NOMO-1 (cell line): ENCODE measurements around the gene PCDHGC3.
A peak's percentile ranks its signal among the peaks of the same experiment; 100 is the strongest.
"Not testable (repeated sequence)": the region's sequence is repeated elsewhere in the genome, so short reads cannot be mapped to it uniquely, and the experiment has no call there.

Experiments
- DNase-seq, 2 experiments: peaks; one replicate each; lab custom pipeline; 2025; ENCODE audit not compliant: unreplicated experiment in 2 of 2; lab: John Stamatoyannopoulos, UW

The PCDHGC3 gene

GRCh38 chr5:141475625-141476131 lies at the start of gene PCDHGC3:
Gene PCDHGC3, plus strand, starts transcription at chr5:141475966. Its CDS starts 151 bp downstream, at chr5:141476117.
- peak; percentile 53 to 69 for DNase-seq

DNA sequence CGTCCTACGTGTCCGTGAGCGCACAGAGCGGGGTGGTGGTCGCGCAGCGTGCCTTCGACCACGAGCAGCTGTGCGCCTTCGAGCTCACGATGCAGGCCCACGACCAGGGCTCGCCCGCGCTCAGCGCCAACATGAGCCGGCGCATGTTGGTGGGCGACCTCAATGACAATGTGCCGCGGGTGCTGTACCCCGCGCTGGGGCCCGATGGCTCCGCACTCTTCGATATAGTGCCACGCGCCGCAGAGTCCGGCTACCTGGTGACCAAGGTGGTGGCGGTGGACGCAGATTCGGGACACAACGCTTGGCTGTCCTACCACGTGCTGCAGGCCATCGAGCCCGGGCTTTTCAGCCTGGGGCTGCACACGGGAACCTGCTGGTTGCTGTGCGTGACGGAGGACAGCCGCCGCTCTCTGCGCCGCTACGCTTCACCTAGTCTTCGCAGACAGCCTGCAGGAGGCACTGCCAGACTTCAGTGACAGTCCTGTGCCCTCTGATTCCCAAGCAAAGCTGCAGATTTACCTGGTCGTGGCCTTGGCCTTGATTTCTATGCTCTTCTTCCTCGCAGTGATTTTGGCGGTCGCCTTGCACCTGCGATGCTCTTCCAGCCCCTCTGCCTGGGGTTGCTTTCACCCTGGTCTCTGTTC lies 47.9 kb upstream of the PCDHGC3 start:
- DNase-seq, result no peak

DNA sequence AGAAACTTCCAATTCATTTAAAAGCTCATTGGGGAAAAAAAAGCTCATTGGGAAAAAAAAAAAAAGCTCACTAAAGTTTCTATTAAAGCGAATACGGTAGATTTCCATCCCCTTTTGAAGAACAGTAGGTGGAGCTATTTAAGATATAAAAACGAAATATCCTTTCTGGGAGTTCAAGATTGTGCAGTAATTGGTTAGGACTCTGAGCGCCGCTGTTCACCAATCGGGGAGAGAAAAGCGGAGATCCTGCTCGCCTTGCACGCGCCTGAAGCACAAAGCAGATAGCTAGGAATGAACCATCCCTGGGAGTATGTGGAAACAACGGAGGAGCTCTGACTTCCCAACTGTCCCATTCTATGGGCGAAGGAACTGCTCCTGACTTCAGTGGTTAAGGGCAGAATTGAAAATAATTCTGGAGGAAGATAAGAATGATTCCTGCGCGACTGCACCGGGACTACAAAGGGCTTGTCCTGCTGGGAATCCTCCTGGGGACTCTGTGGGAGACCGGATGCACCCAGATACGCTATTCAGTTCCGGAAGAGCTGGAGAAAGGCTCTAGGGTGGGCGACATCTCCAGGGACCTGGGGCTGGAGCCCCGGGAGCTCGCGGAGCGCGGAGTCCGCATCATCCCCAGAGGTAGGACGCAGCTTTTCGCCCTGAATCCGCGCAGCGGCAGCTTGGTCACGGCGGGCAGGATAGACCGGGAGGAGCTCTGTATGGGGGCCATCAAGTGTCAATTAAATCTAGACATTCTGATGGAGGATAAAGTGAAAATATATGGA lies 45.2 kb upstream of the PCDHGC3 start, which contains the start of gene PCDHGA12:
TSS of gene PCDHGA12 (plus strand) at position 176 of the 782 bp plus-strand sequence. CDS start at position 429, 253 bp downstream.
- DNase-seq, result peak in 1 of 2 experiments; percentile 11

- DNase-seq, result no peak
These were observed 44.5 kb upstream of the PCDHGC3 start for GRCh38 chr5:141431286-141431685.

DNA sequence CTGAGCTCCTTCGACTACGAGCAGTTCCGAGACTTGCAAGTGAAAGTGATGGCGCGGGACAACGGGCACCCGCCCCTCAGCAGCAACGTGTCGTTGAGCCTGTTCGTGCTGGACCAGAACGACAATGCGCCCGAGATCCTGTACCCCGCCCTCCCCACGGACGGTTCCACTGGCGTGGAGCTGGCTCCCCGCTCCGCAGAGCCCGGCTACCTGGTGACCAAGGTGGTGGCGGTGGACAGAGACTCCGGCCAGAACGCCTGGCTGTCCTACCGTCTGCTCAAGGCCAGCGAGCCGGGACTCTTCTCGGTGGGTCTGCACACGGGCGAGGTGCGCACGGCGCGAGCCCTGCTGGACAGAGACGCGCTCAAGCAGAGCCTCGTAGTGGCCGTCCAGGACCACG lies 43.5 kb upstream of the PCDHGC3 start:
- DNase-seq, result not testable (repeated sequence)

DNA sequence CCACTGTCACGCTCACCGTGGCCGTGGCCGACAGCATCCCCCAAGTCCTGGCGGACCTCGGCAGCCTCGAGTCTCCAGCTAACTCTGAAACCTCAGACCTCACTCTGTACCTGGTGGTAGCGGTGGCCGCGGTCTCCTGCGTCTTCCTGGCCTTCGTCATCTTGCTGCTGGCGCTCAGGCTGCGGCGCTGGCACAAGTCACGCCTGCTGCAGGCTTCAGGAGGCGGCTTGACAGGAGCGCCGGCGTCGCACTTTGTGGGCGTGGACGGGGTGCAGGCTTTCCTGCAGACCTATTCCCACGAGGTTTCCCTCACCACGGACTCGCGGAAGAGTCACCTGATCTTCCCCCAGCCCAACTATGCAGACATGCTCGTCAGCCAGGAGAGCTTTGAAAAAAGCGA lies 43.0 kb upstream of the PCDHGC3 start:
- not testable (repeated sequence) for DNase-seq

DNA sequence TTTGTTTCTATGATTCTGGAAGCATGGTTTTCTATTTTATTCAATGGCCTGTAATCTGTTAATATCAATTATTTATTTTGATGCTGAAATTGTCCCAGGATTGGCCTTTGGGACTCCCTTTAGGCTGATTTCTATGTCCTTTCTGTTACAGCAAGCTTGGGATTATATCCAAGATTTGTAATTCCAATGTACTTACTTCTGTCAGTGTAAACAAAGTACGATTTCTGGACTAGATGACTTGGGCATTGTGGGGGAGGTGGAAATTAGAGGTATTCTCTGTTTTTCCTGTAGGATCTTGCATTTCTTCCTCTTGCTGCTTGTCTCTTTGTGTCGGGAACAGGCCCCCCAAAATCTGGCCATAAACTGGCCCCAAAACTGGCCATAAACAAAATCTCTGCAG lies 41.8 kb upstream of the PCDHGC3 start:
- no peak for DNase-seq

- DNase-seq, result no peak
These were observed 38.5 kb upstream of the PCDHGC3 start for GRCh38 chr5:141437221-141437620.

DNA sequence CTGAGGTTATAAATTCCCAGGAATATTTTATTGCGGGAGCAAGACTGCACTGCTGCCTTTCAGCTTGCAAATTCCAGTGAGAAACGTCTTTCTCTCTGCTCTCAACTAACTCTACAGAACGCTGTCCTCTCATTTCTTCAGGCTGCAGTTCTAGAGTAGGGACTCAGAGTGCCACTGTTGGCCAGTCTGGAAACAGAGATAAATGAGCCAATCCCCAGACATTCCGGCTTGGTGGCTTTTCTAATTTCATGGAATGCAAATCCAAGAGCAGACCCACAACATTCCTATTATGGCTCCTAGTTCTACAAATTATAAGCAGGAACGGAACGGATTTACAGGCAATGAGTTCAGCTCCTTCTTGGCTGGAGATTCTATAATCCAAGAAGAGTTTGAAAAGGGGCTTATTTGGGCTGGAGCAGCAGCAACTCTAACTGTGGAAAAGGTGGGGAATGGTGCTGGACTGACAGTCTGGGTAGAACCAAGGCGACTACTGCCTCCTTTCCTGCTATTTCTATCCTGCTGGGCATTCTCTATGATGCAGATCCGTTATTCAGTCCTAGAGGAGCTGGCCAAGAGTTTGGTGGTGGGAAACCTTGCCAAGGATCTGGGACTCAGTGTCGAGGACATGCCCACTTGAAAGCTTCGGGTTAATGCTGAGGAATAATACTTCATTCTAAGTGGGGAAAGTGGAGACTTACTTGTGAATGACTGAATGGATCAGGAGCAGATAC lies 36.2 kb upstream of the PCDHGC3 start:
- no peak for DNase-seq

DNA sequence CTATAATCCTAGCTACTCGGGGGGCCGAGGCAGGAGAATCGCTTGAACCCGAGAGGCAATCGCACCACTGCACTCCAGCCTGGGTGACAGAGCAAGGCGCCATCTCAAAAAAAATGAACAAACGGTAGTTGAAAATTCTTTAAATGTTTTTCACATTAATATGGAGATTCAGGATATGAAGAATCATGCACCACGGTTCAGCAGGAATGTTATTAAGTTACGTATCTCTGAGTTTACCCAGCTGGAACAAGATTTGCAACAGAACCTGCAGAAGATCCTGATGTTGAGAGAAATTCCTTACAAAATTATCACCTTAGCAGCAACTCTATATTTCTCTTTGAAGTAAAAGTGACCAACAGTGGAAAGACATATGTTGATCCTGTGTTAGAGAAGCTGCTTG lies 35.4 kb upstream of the PCDHGC3 start:
- DNase-seq, result no peak

- no peak for DNase-seq
These were observed 34.1 kb upstream of the PCDHGC3 start for GRCh38 chr5:141441571-141442170.

DNA sequence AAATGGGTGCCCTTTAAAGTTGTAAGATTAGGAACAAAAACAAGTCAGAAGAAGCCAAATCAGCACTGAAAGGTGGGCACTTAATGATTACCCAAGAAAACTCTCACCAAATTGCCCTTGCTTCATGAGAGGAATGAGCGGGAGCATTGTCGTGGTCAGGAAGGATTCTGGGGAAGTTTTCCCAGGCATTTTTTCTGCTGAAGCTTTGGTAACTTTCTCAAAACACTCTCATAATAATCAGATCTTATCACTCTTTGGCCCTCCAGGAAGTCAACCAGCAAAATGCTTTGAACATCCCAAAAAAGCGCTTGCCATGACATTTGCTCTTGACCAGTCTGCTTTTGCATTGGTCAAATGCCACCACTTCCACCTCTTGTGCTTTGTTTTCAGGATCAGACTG lies 10.4 kb upstream of the PCDHGC3 start:
- DNase-seq, result no peak

DNA sequence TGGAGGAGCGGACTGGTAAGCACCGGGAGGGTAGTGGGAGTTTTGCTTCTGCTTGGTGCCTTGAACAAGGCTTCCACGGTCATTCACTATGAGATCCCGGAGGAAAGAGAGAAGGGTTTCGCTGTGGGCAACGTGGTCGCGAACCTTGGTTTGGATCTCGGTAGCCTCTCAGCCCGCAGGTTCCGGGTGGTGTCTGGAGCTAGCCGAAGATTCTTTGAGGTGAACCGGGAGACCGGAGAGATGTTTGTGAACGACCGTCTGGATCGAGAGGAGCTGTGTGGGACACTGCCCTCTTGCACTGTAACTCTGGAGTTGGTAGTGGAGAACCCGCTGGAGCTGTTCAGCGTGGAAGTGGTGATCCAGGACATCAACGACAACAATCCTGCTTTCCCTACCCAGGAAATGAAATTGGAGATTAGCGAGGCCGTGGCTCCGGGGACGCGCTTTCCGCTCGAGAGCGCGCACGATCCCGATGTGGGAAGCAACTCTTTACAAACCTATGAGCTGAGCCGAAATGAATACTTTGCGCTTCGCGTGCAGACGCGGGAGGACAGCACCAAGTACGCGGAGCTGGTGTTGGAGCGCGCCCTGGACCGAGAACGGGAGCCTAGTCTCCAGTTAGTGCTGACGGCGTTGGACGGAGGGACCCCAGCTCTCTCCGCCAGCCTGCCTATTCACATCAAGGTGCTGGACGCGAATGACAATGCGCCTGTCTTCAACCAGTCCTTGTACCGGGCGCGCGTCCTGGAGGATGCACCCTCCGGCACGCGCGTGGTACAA lies 556 bp downstream of the PCDHGC3 start:
- peak; percentile 9 to 14 for DNase-seq

DNA sequence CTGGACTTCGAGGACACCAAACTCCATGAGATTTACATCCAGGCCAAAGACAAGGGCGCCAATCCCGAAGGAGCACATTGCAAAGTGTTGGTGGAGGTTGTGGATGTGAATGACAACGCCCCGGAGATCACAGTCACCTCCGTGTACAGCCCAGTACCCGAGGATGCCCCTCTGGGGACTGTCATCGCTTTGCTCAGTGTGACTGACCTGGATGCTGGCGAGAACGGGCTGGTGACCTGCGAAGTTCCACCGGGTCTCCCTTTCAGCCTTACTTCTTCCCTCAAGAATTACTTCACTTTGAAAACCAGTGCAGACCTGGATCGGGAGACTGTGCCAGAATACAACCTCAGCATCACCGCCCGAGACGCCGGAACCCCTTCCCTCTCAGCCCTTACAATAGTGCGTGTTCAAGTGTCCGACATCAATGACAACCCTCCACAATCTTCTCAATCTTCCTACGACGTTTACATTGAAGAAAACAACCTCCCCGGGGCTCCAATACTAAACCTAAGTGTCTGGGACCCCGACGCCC lies 1.3 kb downstream of the PCDHGC3 start:
- no peak for DNase-seq

- DNase-seq, result no peak
These were observed 2.0 kb downstream of the PCDHGC3 start for GRCh38 chr5:141477815-141478214.

- no peak for DNase-seq
These were observed 2.7 kb downstream of the PCDHGC3 start for GRCh38 chr5:141478321-141478945.

GRCh38 chr5:141479776-141480175 lies 4.0 kb downstream of the PCDHGC3 start:
- DNase-seq, result peak; percentile 0 to 10

DNA sequence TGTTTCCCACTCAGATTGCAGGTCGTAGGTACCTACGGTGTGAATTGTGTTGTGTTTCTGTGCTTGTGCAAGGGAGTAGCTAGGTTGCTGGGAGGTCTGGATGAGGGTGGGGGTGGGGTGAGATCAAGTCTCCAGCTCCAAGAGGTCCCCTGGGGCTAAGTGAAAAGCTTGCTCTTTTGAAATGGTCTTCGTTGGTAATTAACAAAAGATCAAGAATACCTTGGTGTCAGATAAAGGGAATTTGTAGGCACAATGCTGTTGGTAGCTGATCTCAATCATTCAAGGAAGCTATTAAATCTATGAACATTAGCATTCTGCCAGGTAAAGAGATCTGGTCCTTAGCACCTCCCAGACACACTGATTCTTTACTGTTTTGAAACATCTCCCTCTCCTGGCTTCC lies 8.1 kb downstream of the PCDHGC3 start:
- DNase-seq, result no peak

DNA sequence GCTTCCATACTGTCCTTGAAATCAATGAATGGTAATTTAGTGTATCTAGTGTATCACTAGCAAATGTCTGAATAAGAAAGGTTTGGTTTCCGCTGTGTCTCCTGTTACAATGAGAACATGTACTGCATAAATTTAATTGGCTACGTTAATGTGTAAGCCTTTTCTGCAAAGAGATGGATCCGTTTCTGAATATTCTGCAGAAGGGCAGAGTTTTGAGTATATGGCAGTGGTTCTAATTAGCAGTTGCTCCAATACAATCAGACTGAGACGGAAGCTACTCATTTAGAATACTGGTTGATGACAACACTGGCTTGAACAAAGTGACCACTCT lies 8.5 kb downstream of the PCDHGC3 start:
- DNase-seq, result no peak
